Hematopoietic multipotent progenitor cell (in vitro differentiated cells): ENCODE measurements around the gene SRRM5. TPM values are rescaled to one million over a fixed set of nuclear protein-coding genes. Genes with fewer than 3 reads are reported as not detected.
"Not testable (repeated sequence)": the region's sequence is repeated elsewhere in the genome, so short reads cannot be mapped to it uniquely, and the experiment has no call there.

ENCODE experiments used
- DNase-seq, 3 donors: peaks; one replicate each; pipeline ENCODE4 v3.0.0-alpha.2; 2011 to 2015; ENCODE audit warnings: low read depth in 2 of 3, low spot score in 2 of 3
- total RNA-seq: library from RNA; depleted of rRNA; stranded (reverse); fragments of >200 nt; gene quantifications from one replicate; pipeline ENCODE4 v1.2.3, GENCODE V29; 2012

The SRRM5 gene
- total RNA-seq, 1 donor: under 0.01 TPM

DNA sequence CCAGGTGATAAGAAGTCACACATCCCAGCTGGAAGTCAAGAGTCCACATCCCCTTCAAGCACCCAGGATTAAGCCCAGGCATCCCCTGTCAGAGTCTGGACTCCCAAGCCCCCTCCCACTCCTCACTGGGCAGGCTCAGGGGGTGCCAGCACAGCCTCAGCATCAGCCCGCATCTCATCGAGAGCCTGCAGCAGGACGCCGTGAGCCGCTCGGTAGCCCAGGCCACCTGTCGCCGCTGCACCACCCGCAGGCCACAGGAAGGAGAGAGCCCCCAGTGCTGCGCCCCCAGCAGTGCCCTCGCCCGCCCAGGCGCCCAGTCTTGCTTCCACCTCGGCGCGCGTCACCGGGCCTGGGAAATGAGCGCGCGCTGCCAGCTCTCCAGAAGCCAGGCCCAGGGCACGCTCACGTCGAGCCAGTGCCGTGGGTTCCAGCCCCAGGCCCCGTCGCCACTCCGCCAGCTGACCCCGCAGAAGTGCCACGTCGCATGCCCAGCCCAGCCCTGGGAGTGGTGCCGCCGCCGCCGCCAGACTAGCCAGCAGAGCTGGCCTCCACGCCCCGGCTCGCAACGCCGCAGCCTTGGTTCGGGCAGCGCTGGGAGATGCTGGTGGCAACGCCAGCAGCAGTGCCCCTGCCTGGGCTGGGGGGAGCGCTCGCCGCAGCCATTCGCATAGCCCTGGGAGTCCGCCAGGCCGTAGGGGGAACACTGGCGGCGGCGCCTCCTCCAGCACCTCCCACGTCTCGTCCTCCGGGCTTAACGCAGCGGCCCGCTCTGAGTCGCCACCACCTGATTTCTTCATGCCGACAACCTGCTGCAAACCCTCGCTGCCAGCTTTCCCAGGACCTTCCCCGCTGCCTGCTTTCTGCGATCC lies 19.8 kb upstream of the SRRM5 start:
- no peak for DNase-seq

DNA sequence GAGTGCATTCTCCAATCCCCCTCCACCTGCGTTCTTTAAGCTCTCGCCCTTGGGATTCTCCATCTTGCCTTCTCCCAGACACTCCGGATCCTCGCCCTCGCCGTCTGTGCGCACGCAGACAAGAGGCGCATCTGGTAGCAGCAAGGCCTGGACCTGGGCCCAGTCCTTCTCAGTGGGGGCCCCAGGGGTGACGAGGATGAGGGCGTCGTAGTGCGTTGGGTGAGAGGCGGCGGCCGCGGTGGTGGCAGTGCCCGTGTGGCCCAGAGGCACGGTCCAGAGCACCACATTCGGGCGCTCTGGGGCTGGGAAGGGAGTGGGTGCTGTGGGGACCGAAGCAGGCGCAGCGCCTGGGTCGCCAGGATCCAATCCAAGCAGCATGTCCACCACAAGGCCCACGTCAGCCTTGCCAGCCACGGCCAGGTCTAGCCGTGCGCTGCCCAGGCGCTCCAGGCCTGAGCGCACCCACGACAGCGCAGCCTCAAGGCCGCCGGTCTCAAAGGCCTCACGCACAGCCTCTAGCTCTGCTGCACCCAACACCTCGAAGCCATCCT lies 19.0 kb upstream of the SRRM5 start:
- no peak for DNase-seq

GRCh38 chr19:43594081-43594697 lies 17.7 kb upstream of the SRRM5 start:
- DNase-seq: no peak

DNA sequence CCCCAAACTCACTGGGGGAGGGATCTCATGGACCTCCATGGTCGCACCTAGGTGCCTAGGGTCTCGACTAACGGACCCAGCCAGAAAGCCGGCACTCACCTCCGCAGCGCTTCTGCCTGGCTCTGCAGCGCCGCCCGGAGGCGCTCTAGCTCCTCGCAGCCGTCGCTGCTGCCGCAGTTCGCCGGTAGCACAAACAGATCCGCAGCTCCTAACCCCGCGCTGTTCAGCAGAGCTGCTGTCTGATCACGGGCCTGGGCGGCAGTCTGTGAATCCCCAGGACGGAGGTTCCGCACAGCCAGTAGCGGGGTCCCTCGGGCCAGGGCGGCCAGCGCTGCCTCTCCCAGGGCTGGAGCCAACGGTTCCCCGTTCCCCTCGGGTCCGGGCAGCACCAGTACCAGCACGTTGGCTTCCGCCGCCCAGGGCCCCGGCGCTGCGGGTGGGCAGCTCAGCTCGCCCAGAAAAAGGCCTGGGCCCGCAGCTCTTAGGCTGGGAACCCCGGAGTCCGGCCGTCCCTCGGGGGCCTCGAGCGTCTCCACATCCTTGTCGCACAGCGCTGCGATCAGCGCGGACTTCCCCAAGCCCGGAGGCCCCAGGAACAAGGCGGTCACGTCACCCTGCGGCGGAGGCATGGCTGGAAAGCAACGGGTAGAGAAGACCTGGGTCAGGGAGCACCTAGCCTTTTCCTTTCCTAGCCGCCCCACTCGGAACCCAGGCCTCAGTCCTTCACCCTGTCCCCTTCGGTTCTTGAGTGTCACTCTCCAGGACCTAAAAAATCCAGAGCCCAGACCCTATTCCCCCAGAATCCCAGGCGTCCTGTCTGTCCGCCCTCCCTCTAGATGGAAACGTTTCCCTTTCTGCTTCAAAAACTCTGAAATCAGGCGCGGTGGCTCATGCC lies 16.9 kb upstream of the SRRM5 start:
- DNase-seq: peak; percentile 55 to 82 (median 70)

DNA sequence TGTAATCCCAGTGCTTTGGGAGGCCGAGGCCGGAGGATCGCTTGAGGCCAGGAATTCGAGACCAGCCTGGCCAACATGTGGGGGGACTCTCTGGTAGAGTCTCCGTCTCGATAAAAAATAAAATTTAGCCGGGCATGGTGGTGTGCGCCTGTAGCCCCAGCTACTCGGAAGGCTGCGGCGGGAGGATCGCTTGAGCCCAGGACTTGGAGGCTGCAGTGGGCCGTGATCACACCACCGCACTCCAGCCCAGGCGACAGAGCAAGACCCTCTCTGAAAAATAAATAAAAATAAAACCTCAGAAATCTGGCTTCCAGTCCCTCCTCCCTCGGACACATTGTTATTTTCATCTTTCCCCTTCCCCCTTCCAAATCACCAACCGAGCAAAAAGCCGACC lies 16.3 kb upstream of the SRRM5 start:
- DNase-seq: no peak

DNA sequence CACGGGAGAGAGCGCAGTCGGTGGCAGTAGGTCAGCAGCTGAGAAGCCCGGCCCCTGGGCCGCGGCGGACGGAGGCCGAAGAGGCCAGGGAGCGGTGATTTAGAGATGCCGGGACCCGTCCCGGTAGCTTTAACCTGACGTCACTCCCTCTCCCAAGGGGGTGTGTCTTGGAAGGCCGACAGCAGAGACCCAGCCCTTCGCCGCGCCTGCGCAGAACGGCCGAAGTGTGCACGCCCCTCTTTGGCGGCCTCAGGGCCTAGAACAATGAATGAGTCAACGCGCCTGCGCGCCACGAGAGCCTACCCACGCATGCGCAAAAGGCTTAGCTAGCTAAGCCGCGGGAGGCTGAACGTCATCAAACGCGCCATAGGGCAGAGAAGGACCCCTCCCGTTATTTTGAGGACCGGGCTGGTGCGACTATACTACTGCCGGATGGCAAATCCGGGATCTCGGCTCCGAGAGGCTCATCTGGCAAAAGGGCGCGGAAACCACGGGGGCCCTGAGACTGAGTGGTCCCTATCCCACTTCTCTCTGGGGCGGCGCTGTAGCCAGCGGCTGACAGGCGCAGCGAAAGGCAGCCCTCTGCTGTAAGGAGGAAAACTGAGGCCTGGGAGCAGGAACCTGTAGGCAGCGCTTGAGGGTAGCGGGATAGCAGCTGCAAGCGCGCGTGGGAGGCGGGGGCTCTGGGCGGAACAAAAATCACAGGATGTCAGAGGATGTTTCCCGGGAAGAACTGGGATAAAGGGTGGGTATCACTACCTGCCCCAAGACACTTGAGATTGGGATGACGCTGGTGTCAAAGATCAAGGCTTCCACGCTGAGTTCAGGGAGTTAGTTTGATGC lies 15.7 kb upstream of the SRRM5 start, which contains the start of the genes IRGQ and ZNF576:
IRGQ (minus strand) TSS at position 136 of the 843 bp plus-strand sequence. CDS start 796 bp downstream, outside the sequence.
ZNF576 (plus strand) TSS at position 597 of the 843 bp plus-strand sequence. CDS start 514 bp downstream, outside the sequence.
- peak; percentile 100 for DNase-seq

DNA sequence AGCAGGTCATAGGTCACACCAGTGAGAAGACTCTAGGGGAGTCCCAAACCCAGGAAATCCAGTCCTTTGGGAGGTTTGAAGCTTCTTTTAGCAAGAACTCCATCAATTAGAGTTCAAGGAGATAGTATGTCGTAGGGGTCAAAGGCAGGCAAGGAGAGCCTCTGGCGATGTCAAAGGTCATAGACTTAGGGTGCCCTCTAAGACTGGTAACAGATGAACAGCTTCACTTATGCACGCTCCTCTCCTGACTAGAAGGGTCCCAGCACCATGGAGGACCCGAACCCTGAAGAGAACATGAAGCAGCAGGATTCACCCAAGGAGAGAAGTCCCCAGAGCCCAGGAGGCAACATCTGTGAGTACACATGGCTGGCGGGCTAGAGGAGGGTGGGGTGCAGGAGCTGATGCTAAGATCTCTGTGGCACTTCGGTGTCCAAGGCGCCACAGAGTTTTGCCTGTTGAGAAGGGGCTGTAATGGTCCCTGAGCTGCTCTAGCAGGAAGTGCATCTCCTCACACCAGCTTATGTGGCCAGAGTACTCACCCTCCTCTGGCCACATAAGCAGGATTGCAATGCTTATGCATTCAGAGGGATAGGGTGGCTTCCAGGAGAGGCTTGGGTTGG lies 14.9 kb upstream of the SRRM5 start:
- no peak for DNase-seq

DNA sequence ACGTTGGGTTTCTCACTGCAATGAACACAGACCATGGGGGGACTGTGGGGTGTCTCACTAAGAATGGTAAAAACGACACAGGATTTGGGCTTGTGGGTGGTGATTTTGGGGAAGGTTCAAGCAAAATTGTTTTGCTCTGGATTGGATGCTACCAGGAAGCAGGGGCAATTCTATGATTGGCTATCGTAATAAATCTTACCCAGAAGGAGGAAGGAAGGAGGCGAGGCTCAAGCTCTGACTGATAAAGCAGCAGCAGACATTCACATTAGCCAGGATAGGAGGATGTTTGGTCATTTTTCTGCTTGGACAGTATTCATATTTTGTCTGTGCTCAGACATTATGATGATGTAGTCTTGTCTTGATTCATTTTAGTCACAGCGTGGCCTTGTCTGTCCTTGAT lies 14.0 kb upstream of the SRRM5 start:
- DNase-seq: peak in 1 of 3 donors; percentile 45

DNA sequence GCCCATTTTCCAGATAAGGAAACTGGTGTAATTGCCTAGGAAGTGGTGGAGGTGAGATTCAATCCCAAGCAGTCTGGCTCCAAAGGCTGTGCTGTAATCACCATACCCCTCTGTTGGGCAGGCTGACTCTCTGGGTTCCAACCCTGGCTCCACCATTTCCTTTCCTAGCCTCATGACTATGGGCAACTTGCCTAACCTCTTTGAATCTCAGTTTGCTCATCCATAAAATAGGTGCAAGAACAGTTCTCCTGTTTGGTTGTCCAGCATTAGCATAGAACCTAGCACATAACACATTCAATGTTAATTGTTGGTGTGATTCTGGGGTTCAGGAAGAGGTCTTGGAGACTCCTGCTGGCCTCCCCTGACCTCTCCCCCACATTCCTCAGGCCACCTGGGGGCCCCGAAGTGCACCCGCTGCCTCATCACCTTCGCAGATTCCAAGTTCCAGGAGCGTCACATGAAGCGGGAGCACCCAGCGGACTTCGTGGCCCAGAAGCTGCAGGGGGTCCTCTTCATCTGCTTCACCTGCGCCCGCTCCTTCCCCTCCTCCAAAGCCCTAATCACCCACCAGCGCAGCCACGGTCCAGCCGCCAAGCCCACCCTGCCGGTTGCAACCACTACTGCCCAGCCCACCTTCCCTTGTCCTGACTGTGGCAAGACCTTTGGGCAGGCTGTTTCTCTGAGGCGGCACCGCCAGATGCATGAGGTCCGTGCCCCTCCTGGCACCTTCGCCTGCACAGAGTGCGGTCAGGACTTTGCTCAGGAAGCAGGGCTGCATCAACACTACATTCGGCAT lies 13.2 kb upstream of the SRRM5 start:
- DNase-seq: no peak

DNA sequence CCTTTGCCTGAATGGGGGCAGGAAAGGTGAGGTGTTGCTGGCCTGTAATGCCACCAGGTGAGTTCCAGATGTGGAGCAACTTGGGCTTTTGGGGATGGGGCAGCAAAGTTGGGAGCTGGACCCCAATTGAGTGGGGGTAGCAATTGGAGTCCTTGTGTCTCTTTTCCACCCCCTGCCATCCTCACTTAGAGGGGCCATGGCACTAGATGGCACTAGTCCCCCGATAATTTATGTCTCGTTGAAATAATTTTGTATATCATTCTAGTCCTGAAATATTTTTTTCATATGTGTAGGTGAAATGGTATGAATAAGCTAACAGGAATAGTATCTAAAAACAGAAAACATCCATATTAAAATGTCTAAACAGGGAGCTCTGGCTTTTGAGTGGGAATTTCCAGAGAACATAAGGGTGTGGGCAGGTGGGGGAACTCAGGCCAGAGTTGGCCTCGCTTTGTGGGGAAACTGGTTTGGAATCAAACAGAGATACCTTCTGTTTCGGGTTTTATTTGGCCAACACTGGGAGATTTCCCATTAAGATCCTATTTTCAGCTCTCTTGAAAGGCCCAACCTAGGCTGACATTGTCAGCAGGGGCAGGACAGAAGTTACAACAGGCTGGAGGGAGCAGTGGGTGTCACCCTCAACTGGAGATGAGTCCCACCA lies 12.1 kb upstream of the SRRM5 start:
- DNase-seq: no peak

GRCh38 chr19:43600326-43600725 lies 11.6 kb upstream of the SRRM5 start:
- not testable (repeated sequence) for DNase-seq

DNA sequence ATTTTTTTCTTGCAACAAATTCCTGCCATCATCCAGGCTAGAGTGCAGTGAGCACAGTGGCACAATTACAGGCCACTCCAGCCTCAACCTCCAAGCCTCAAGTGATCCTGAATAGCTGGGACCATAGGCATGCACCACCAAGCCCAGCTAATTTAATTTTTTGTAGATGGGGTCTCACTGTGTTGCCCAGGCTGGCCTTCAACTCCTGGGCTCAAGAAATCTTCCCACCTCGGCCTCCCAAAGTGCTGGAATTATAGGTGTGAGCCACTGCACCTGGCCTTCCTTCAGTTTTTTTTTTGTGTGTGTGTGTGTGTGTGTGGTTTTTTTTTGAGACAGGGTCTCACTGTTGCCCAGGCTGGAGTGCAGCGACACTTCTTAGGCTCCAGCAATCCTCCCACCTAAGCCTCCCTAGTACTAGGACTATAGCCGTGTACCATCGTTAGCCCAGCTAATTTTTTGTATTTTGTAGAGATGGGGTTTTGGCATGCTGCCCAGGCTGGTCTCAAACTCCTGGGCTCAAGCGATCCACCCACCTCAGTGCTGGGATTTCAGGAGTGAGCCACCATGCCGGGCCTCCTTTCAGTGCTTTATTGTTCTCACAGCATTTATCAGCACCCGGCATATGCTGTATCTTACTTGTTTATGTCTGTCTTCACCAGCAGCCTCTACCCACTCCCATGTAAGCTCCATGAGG lies 5.9 kb upstream of the SRRM5 start:
- DNase-seq: no peak

DNA sequence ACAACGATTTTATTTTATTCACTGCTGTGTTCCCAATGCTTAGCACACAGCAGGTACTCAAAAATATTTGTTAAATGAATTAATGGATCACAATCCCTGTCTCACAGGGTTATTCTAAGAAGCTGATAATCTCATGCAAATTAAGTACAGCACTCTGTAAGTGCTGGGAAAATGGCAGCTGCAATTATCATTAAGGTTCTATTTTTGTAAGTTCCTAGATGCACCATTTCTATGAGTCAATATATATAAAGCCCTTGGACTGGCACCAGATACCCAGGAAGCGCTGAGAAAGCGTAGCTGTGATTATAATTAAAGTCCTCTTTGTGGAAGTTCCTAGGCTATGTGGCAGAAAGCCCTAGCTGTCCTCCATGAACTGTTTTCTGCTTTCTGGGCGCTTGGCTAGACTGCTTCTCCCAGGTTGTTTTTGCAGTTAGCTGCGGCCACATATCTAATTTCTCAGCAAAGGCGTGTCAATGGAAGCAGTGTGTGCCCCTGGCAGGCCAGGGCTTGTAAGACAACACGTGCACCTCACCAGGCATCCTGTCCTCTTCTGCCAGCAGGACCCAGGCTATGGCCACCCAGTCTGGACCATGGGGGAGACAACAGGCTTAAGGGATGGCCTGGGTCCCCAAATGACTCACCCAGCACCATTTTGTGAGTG lies 5.2 kb upstream of the SRRM5 start:
- DNase-seq: no peak

GRCh38 chr19:43607238-43608205 lies 4.4 kb upstream of the SRRM5 start:
- DNase-seq: no peak

GRCh38 chr19:43609872-43610271 lies 2.0 kb upstream of the SRRM5 start:
- no peak for DNase-seq

DNA sequence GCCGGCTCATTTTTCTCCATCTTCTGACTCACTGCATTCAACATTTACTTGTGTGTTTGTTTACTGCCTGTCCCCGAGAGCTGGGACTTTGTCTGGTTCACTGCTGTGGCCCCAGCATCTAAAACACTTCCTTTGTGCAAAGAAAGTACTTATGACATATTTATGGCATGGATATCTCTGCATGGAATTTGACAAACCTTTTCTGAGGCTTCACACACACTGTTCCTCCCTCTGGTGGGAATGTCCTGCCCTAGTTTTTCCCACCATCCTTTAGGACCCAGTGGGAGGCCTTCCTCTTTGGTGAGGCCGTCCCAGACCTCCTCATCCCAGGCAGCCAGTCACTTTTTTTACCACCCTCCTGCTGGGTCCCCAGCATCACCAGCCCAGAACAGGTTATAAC lies 1.4 kb upstream of the SRRM5 start:
- no peak for DNase-seq
